SU-DHL-6 (cell line): ENCODE data around the gene SLC4A5.

Experiments
- EZH2phosphoT487 ChIP-seq: fragments of 200-600 bp; sonication (generic), shearing (Covaris generic); conservative IDR thresholded peaks from 2 replicates; pipeline ENCODE4 v1.6.1; 2018; ENCODE audit warnings: mild to moderate bottlenecking, antibody characterized with exemption, low read length, moderate library complexity, mixed read lengths
- TF ChIP-seq, protein P1 (sequence below): fragments of 200-600 bp; sonication (generic); IDR thresholded peaks from one replicate; pipeline ENCODE4 v1.5.1; 2017; ENCODE audit warnings: antibody characterized with exemption, mild to moderate bottlenecking, low read length, moderate library complexity; ENCODE audit not compliant: insufficient read depth, poor library complexity, severe bottlenecking

DNA sequence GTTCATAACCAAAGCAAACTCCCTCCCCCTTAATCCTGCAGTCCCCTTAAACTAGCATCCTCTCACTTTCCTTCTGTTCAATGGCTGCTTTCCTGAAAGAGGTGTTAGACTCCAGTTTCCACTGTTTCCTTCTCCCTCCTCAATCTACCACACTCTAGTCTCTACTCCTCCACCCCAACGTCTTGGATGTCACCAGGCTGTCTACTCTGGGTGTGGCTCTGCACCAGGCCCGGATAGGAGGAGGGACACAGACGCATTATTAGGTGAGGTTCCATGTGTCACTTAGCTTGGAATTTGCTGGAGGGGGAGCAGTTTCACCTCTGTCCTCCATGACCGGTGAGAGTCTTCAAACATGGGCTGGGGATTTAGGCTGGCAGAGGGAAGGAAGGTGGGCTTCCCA, 83.5 kb downstream of the SLC4A5 start:
- TF ChIP-seq, protein P1, sequence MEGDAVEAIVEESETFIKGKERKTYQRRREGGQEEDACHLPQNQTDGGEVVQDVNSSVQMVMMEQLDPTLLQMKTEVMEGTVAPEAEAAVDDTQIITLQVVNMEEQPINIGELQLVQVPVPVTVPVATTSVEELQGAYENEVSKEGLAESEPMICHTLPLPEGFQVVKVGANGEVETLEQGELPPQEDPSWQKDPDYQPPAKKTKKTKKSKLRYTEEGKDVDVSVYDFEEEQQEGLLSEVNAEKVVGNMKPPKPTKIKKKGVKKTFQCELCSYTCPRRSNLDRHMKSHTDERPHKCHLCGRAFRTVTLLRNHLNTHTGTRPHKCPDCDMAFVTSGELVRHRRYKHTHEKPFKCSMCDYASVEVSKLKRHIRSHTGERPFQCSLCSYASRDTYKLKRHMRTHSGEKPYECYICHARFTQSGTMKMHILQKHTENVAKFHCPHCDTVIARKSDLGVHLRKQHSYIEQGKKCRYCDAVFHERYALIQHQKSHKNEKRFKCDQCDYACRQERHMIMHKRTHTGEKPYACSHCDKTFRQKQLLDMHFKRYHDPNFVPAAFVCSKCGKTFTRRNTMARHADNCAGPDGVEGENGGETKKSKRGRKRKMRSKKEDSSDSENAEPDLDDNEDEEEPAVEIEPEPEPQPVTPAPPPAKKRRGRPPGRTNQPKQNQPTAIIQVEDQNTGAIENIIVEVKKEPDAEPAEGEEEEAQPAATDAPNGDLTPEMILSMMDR = no peak
- no peak for TF ChIP-seq EZH2phosphoT487
